Mesenchymal stem cell (in vitro differentiated cells and primary cell): ENCODE measurements around the gene AGPAT4.

ENCODE experiments used
- DNase-seq: peaks from one replicate; pipeline ENCODE4 v3.0.0-alpha.2; 2013
- H2AFZ ChIP-seq: one replicate; pipeline ENCODE4 v1.6.1; 2013; ENCODE audit warnings: low read depth, mild to moderate bottlenecking, control low read depth, inconsistent platforms, low read length, moderate library complexity
- H2AK5ac ChIP-seq: 2 replicates; pipeline ENCODE4 v1.6.1; 2013; ENCODE audit warnings: low read length, moderate library complexity, mild to moderate bottlenecking, inconsistent platforms; ENCODE audit not compliant: severe bottlenecking
- H2BK120ac ChIP-seq: one replicate; pipeline ENCODE4 v1.6.1; 2013; ENCODE audit warnings: low read depth, mild to moderate bottlenecking, inconsistent platforms, low read length, moderate library complexity
- H2BK12ac ChIP-seq, 2 experiments: one replicate each; pipeline ENCODE4 v1.6.1; 2013; ENCODE audit warnings: inconsistent platforms in 2 of 2, low read length in 2 of 2, mild to moderate bottlenecking in 2 of 2, moderate library complexity in 2 of 2, control low read depth in 1 of 2
- H2BK15ac ChIP-seq: one replicate; pipeline ENCODE4 v1.6.1; 2013; ENCODE audit warnings: mild to moderate bottlenecking, low read depth, inconsistent platforms; ENCODE audit not compliant: poor library complexity, severe bottlenecking
- H2BK5ac ChIP-seq: 2 replicates; pipeline ENCODE4 v1.6.1; 2013; ENCODE audit warnings: low read depth, mild to moderate bottlenecking, low read length, control low read depth, inconsistent platforms; ENCODE audit not compliant: poor library complexity, severe bottlenecking
- H3K14ac ChIP-seq, 2 experiments: one replicate each; pipeline ENCODE4 v1.6.1; 2013; ENCODE audit warnings: inconsistent platforms in 2 of 2, low read length in 2 of 2, control low read depth in 1 of 2, mild to moderate bottlenecking in 1 of 2, moderate library complexity in 1 of 2
- H3K18ac ChIP-seq, 2 experiments: one replicate each; pipeline ENCODE4 v1.6.1; 2013; ENCODE audit warnings: inconsistent platforms in 2 of 2, low read length in 2 of 2, control low read depth in 1 of 2, low read depth in 1 of 2, mild to moderate bottlenecking in 1 of 2
- H3K23ac ChIP-seq, 2 experiments: one replicate each; pipeline ENCODE4 v1.6.1; 2013; ENCODE audit warnings: inconsistent platforms in 2 of 2, low read length in 2 of 2, mild to moderate bottlenecking in 2 of 2, moderate library complexity in 2 of 2, control low read depth in 1 of 2
- H3K27ac ChIP-seq: 2 replicates; pipeline ENCODE4 v1.5.1; 2013; ENCODE audit warnings: mild to moderate bottlenecking, moderate library complexity, low read length, control low read depth, inconsistent platforms; ENCODE audit not compliant: poor library complexity, severe bottlenecking
- H3K27me3 ChIP-seq, 2 experiments: 2 replicates each; pipeline versions ENCODE4 v1.6.1 to v1.7.0; 2013; ENCODE audit warnings: low read length in 2 of 2, mild to moderate bottlenecking in 2 of 2, moderate library complexity in 2 of 2, control low read depth in 1 of 2, inconsistent platforms in 1 of 2; ENCODE audit not compliant: control insufficient read depth in 1 of 2, insufficient read depth in 1 of 2
- H3K36me3 ChIP-seq, 2 experiments: 2 replicates each; pipeline versions ENCODE4 v1.6.1 to v1.7.0; 2013; ENCODE audit warnings: low read length in 2 of 2, control low read depth in 1 of 2, inconsistent platforms in 1 of 2, low read depth in 1 of 2, mild to moderate bottlenecking in 1 of 2; ENCODE audit not compliant: insufficient read depth in 2 of 2, control insufficient read depth in 1 of 2
- H3K4ac ChIP-seq, 2 experiments: one replicate each; pipeline ENCODE4 v1.6.1; 2013; ENCODE audit warnings: inconsistent platforms in 2 of 2, low read length in 2 of 2, mild to moderate bottlenecking in 2 of 2, moderate library complexity in 2 of 2, control low read depth in 1 of 2, low read depth in 1 of 2
- H3K4me1 ChIP-seq: 2 replicates; pipeline ENCODE4 v1.6.1; 2013; ENCODE audit warnings: low read depth, low read length, control low read depth; ENCODE audit not compliant: control insufficient read depth, insufficient read depth
- H3K4me2 ChIP-seq: 2 replicates; pipeline ENCODE4 v1.6.1; 2013; ENCODE audit warnings: low read length, mild to moderate bottlenecking, inconsistent platforms; ENCODE audit not compliant: poor library complexity, severe bottlenecking
- H3K4me3 ChIP-seq, 2 experiments: 2 replicates each; pipeline versions ENCODE4 v1.5.1 to v1.7.0; 2013; ENCODE audit warnings: low read length in 2 of 2, mild to moderate bottlenecking in 2 of 2, control low read depth in 1 of 2, low read depth in 1 of 2; ENCODE audit not compliant: insufficient read depth in 1 of 2
- H3K79me1 ChIP-seq: replicated peaks from 2 replicates; pipeline ENCODE4 v1.6.1; 2013; ENCODE audit warnings: mild to moderate bottlenecking, control low read depth, low read length, inconsistent platforms; ENCODE audit not compliant: poor library complexity, severe bottlenecking
- H3K9ac ChIP-seq: 2 replicates; pipeline ENCODE4 v1.7.0; 2013; ENCODE audit warnings: mild to moderate bottlenecking, low read length, moderate library complexity
- H3K9me3 ChIP-seq: 2 replicates; pipeline ENCODE4 v1.7.0; 2013; ENCODE audit warnings: mild to moderate bottlenecking, low read length; ENCODE audit not compliant: control insufficient read depth
- H4K8ac ChIP-seq: one replicate; pipeline ENCODE4 v1.6.1; 2013; ENCODE audit warnings: inconsistent platforms, mild to moderate bottlenecking, low read length, moderate library complexity
- H4K91ac ChIP-seq: one replicate; pipeline ENCODE4 v1.6.1; 2013; ENCODE audit warnings: mild to moderate bottlenecking, low read length, inconsistent platforms
- whole genome bisulfite sequencing: methylation state at CpG from one replicate; pipeline ENCODE4 v1.1.7; 2013; ENCODE audit warnings: mixed read lengths; 5-methylcytosine and 5-hydroxymethylcytosine counted together

AGPAT4 gene

GRCh38 chr6:161134550-161135298 lies 139.1 kb downstream of the AGPAT4 start:
- H3K4me1 ChIP-seq: no peaks in the 10 kb centered on the region
- no peak overlapping the region for H2BK15ac ChIP-seq
- no peak overlapping the region for H3K14ac ChIP-seq
- H3K4me2 ChIP-seq: no peak overlapping the region
- no peak overlapping the region for H2BK5ac ChIP-seq
- H3K27me3 ChIP-seq: no peaks in the 10 kb centered on the region
- WGBS: 97% methylated on average over 16 of the region's 17 CpGs
- H2AK5ac ChIP-seq: no peak overlapping the region
- H2BK12ac ChIP-seq: no peak overlapping the region
- H3K36me3 ChIP-seq: peaks cover 57 to 82% of the 10 kb centered on the region in 2 experiments
- H3K4me3 ChIP-seq: no peak overlapping the region
- H3K27ac ChIP-seq: no peak overlapping the region
- peak overlapping the region; percentile 43 for H4K91ac ChIP-seq
- peaks cover 2% of the 10 kb centered on the region for H3K79me1 ChIP-seq
- no peak for DNase-seq
- no peak overlapping the region for H2BK120ac ChIP-seq
- H3K18ac ChIP-seq: no peak overlapping the region
- H3K9ac ChIP-seq: no peak overlapping the region
- no peaks in the 10 kb centered on the region for H3K9me3 ChIP-seq
- H3K23ac ChIP-seq: no peak overlapping the region
- no peak overlapping the region for H3K4ac ChIP-seq
- no peak overlapping the region for H4K8ac ChIP-seq
- H2AFZ ChIP-seq: no peak overlapping the region

GRCh38 chr6:161133963-161134362 lies 139.9 kb downstream of the AGPAT4 start:
- H3K27ac ChIP-seq: no peak overlapping the region
- no peak overlapping the region for H2AFZ ChIP-seq
- no peak overlapping the region for H3K9ac ChIP-seq
- H3K4me3 ChIP-seq: no peak overlapping the region
- no peaks in the 10 kb centered on the region for H3K27me3 ChIP-seq
- H2BK15ac ChIP-seq: no peak overlapping the region
- H3K23ac ChIP-seq: no peak overlapping the region
- H2BK5ac ChIP-seq: no peak overlapping the region
- WGBS: 98% methylated on average over 9 of the region's 9 CpGs
- no peak overlapping the region for H2BK12ac ChIP-seq
- H3K4ac ChIP-seq: no peak overlapping the region
- H3K79me1 ChIP-seq: no peaks in the 10 kb centered on the region
- peaks cover 53 to 83% of the 10 kb centered on the region in 2 experiments for H3K36me3 ChIP-seq
- DNase-seq: no peak
- H3K18ac ChIP-seq: no peak overlapping the region
- no peaks in the 10 kb centered on the region for H3K4me1 ChIP-seq
- no peak overlapping the region for H4K91ac ChIP-seq
- peaks cover 2% of the 10 kb centered on the region for H3K9me3 ChIP-seq
- no peak overlapping the region for H3K14ac ChIP-seq
- H2AK5ac ChIP-seq: no peak overlapping the region
- H4K8ac ChIP-seq: no peak overlapping the region
- no peak overlapping the region for H2BK120ac ChIP-seq
- no peak overlapping the region for H3K4me2 ChIP-seq

- peaks cover 2% of the 10 kb centered on the region for H3K79me1 ChIP-seq
- no peak overlapping the region for H3K4me2 ChIP-seq
- no peak overlapping the region for H2BK12ac ChIP-seq
- H3K4me1 ChIP-seq: no peaks in the 10 kb centered on the region
- peaks cover 45 to 81% of the 10 kb centered on the region in 2 experiments for H3K36me3 ChIP-seq
- H3K18ac ChIP-seq: no peak overlapping the region
- no peak overlapping the region for H2AK5ac ChIP-seq
- H4K91ac ChIP-seq: no peak overlapping the region
- H3K14ac ChIP-seq: no peak overlapping the region
- no peak overlapping the region for H2BK15ac ChIP-seq
- no peaks in the 10 kb centered on the region for H3K27me3 ChIP-seq
- peaks cover 7% of the 10 kb centered on the region for H3K9me3 ChIP-seq
- no peak overlapping the region for H4K8ac ChIP-seq
- no peak overlapping the region for H3K23ac ChIP-seq
- H3K4ac ChIP-seq: no peak overlapping the region
- H2BK120ac ChIP-seq: no peak overlapping the region
- H3K4me3 ChIP-seq: no peak overlapping the region
- H2AFZ ChIP-seq: no peak overlapping the region
- no peak overlapping the region for H3K9ac ChIP-seq
- H2BK5ac ChIP-seq: no peak overlapping the region
- no peak for DNase-seq
- H3K27ac ChIP-seq: no peak overlapping the region
- 97% methylated on average over 11 of the region's 11 CpGs for WGBS
Measured at GRCh38 chr6:161132384-161132783, 141.5 kb downstream of the AGPAT4 start.

DNA sequence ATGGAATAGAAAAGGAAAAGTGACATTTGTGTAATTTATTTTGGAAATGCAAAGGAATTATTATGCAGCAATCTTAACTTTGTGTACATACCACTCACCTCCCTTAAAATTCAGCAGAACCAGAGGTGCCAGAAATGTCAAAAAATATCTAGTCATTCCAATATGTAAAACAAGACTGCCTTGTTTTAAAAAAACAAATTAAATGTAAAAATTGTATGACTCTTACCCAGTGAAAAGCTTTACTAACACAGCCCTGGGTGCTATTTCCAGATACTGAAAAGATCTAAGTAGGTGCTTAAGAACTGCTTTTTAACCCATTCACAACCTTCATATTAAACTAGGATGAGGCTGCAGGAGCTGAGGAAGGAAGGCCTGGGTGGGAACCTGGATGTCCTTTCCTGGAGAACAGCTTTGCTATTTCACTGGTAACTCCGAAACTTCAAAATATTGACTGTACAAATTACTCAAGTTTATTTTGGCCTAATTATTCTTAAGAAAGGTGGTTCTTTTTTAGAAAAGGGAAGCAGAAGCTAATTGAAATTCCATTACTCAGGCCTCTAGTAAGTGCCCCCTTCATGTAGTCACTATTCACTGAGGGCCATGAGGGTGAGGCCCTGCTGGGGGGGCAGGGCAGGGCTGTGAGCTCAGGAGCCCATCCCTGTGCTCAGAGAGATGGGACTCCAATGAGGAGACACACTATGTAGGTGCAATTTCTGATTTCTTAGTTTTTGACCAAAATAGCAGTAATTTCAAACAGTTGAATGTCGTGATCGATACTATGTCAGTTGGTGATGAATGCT lies 142.7 kb downstream of the AGPAT4 start:
- Histone ChIP-seq H4K91ac (no peak overlapping the region), H2BK12ac (no peak overlapping the region), H3K23ac (no peak overlapping the region), H2BK15ac (no peak overlapping the region), H3K27ac (no peak overlapping the region), H3K4me2 (no peak overlapping the region), H3K9me3 (peaks cover 7% of the 10 kb centered on the region), H2AFZ (no peak overlapping the region), H3K79me1 (peaks cover 5% of the 10 kb centered on the region), H3K36me3 (peaks cover 43 to 76% of the 10 kb centered on the region in 2 experiments), H2BK5ac (no peak overlapping the region), H4K8ac (no peak overlapping the region), H3K4me3 (no peak overlapping the region), H3K14ac (no peak overlapping the region), H3K27me3 (no peaks in the 10 kb centered on the region), H2AK5ac (no peak overlapping the region), H3K9ac (no peak overlapping the region), H3K4me1 (no peaks in the 10 kb centered on the region), H3K4ac (no peak overlapping the region), H2BK120ac (no peak overlapping the region), H3K18ac (no peak overlapping the region)
- no peak for DNase-seq
- WGBS: 100% methylated on average over 2 of the region's 3 CpGs
